ENCODE results near the gene TNIP2.
A peak's percentile ranks its signal among the peaks of the same experiment; 100 is the strongest.

Gene TNIP2, protein sequence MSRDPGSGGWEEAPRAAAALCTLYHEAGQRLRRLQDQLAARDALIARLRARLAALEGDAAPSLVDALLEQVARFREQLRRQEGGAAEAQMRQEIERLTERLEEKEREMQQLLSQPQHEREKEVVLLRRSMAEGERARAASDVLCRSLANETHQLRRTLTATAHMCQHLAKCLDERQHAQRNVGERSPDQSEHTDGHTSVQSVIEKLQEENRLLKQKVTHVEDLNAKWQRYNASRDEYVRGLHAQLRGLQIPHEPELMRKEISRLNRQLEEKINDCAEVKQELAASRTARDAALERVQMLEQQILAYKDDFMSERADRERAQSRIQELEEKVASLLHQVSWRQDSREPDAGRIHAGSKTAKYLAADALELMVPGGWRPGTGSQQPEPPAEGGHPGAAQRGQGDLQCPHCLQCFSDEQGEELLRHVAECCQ

DNA sequence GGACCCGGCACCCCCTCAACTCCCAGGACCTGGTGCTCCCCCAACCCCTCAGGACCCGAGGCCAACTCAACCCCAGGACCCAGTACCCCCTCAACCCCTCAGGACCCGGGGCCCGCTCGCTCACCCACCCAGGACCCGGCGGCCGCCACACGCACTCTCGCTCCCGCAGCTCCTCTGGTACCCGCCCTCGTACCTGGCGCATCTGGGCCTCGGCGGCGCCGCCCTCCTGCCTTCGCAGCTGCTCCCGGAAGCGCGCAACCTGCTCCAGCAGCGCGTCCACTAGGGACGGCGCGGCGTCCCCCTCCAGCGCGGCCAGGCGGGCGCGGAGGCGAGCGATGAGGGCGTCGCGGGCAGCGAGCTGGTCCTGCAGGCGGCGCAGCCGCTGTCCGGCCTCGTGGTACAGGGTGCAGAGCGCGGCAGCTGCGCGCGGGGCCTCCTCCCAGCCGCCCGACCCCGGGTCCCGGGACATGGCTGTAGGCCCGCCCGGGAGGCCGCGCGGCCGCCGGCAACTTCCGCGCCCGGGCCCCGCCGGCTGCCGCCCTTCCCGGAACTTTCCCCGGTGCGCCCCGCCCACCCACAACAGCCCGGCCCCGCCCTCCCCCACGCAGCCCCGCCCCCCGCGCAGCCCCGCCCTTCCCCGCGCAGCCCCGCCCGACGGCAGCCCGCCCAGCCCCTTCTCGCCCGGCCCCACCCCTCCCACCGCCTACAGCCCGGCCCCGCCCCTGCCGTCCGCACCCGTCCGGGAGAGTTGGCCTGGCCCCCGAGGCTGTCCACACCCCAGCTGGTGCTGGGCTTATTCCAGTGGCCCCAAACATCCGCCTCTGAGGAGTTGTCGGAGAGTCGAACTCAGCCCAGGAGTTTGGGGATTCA is at the start of gene TNIP2:
TSS of gene TNIP2 (minus strand) at position 516 of the 870 bp plus-strand sequence. CDS start at position 469, 47 bp downstream.
- peak; percentile 70 for DNase-seq

DNA sequence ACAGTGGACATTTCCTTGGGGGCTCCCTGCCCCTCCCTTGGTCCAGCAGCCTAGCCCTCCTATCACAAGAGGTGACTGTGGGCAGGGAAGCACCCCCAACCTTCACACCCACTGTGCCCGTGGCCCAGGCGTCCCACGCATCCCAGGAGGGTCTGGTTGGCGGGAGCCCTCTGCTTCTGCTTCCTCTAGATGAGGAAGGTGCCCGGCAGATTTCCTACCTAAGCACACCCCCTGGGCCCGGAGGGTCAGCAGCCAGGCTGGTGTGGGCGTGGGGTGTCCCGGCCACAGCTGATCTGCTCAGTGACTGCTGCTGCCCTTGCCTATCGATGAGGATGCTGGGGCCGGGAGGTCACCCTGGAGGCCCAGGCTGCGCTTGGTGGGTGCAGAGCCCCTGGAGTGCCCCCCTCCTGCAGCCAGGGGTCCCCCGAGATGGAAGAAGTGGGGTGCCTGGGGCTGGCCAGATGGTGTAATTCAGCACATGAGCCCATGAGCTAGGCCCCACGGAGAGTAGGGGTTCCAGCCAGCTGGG is 48.9 kb upstream of the TNIP2 start:
- no peak for DNase-seq

DNA sequence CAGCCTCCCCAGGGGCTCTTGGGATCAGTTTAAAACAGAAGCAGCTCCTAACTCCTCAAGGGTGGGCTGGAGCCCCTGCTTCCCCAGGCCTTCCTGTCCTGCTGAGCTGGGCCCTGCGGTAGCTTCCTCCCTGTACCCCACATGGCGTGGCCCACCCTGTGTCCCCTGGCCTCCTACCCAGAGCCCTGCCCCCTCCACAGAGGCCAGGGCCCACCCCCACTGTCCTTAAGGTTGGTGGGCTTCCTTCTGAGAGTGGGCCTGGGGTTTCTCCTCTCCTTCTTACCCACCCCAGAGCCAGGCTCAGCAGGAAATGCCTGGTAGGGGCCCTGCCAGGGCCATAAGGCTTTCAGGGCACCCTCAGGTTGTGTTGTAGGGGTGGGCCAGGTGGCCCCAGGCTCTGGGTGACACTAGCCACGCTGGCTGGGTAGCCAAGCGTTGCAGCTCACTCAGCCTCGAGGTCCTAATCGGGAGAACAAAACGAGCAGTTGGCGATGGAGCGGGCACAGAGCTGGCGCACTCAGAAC is 48.4 kb upstream of the TNIP2 start:
- no peak for DNase-seq

DNA sequence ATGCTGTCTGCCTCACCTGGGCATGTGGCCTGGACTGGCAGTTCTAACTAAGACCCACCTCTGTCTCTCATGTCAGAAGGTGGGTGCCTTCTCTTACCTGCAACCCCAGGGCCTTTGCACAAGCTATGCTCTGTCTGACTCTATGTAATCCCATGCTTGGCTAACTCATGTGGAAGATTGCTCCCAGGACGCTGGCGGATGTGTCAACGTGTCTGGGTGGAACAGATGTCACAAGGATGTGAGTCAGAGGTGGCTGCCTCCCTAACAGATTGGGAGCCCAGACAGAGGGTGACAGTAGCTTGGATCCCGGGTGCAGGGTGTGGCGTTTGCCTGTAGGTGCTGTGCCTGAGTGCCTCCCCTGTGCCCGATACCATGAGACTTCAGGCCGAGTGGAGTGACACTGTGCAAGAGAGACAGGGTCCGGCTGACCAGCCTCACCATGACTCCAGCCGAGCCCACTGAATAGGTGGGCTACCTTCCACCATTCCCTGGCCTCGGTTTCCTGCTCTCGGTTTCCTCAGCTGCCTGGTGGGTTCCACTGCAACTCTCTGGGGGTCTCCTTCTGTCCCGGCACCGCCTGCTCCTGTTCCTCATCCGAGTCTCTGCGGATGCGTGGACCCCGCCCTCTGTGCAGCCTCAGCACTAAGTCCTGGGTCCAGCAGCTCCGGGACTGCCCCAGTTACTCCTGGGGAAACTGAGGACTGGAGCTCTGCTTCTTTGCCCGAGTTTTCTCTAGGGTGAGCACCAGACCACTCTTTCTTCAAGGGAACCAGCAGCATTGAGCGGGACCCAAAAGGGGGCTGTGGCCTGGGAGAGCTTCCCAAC is 47.7 kb upstream of the TNIP2 start:
- DNase-seq: no peak

DNA sequence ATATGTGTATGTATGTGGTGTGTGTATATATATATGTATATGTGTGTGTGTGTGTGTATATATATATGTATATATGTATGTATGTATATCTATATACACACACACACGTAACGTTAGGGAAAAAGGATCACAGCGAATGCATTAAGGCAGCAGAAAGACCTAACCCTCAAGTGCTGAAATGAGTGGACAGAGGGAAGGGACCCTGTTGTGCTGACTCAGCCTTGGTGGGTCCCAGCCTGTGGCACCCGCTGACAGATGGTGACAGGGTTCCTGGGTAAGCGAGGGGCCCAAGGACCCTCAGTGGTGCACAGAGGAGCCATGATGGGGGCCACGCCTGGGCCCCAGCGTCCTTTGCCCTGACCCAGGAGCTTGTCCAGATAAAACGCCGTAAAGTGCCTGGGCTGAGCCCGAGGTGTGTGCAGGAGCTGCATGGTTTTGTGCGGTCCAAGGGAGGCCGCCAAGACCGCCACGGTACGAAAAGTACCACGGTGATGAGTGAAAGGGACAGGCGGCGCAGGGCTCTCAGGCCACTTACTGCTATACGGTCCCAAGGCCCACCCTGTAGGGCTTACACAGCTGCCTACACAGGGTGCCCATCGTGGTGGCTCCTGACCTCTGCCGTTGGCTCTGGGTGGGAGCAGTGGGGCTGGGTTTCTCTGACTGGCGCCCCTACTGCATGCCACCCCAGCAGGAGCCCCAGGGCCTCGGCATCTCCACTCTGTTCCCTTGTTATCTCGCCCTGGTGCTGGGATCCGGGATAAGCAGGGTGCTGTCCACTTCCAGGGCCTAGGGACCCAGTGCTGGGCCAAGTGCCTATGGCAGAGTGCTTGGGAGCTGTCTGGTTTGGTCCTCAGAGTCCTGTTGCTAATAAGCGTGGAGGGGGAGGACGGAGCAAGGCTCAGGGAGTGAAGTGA is 46.7 kb upstream of the TNIP2 start:
- DNase-seq: no peak

DNA sequence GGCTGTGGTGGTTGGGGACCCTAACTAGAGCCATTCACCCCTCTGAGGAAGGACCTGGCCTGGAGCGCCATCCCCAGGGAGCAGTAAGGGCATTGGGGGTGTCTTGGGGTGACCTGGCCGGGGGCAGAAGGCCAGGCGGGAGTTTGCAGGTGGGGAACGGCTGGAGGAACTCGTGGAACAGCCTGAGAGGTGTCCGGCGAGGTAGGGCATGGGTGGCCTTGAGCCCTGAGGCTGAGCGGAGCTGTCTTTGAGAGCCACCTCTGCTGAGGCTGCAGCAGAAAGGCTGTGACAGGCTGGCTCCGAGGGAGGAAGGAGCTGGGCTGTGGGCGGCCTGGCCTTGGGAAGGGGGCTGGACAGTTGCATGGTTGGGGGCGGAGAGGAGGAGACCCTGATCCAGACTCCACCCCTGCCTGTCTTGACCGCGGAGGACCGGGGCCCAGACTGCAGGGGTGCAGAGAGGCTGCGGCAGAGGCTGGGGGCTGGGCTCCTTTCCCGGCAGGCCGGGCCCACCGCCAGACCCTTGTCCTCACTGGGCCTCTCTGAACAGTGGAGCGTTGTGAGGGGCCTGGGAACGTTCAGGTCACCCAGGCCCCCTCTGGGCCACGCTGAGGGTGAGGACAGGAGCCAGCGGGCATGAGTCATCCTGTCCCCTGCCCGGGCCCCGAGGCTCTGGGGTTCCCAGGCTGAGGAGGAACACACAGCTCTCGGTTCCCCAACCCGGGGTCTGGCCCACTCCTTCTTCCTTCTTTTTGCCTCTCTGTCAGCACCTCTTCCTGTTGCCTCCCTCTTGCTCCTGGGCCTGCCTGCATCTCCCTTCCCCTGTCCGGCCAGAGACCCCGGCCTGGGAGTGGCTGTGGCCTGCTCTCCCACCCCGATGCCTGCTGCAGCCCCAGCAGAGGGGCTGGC is 44.8 kb upstream of the TNIP2 start:
- DNase-seq: peak; percentile 26

DNA sequence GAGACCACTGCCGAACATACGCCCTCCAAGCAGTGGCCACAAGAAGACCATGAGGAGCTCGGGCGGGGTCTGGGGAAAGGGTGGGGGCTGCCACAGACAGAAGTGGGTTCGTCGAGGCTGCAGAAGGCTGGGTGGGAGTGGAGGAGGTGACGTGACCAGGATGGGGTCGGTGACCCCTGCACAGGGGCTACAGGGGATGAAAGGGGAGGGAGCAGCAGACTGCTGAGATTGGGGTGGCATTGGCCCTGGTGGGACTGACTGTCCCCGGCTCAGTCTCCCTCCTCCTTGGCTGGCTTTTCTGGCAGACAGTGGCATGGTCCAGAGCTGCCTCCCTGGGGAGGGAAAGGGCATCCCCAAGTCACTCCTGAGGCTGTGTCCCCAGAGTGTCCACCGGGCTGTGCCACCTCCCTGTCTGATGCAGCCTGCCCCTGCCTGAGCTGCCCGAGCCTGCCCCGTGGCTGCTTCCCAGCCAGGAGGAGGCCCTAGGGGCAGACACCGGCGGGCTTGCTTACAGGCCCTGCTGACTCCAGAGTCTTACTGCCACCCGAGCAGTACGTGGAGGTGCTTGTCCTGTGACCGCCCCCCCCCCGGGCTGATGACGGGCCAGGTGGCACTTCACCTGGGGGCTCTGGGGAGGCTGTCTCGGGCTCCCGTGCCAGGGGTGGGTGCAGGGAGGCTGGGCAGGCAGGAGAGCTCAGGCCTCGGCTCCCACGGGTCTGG is 44.0 kb upstream of the TNIP2 start:
- no peak for DNase-seq

DNA sequence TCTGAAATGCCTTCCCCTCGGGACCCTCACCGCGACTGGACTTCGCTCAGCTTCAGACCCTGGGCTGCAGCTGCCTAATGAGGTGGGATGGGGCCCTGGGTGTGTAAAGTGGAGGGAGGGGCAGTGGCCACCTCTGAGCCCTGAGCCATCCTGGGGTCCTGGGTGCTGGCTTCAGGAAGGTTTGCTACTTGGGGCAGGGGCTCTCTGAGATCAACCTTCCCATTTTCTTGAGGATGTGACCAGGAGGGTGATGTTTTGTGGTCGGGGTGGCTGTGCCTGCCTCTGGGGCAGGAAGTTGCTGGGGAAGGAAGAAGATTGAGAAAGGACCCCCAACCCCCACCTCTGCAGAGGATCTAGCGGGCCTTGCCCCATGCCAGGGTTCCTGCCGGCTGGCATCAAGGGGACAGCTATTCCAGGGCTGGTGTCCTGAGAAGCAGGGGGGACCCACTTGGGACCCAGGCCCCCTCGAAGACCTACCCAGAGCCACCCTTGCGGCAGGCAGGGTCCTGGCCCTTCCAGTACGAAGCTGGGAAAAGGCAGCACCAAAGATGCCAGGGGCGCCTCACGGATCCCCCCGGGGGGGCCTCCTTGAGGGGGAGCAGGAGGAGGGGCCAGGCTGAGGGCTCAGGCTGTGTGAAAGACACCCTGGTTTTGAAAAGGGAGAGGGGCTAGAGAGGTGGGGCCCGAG is 43.2 kb upstream of the TNIP2 start:
- DNase-seq: no peak

DNA sequence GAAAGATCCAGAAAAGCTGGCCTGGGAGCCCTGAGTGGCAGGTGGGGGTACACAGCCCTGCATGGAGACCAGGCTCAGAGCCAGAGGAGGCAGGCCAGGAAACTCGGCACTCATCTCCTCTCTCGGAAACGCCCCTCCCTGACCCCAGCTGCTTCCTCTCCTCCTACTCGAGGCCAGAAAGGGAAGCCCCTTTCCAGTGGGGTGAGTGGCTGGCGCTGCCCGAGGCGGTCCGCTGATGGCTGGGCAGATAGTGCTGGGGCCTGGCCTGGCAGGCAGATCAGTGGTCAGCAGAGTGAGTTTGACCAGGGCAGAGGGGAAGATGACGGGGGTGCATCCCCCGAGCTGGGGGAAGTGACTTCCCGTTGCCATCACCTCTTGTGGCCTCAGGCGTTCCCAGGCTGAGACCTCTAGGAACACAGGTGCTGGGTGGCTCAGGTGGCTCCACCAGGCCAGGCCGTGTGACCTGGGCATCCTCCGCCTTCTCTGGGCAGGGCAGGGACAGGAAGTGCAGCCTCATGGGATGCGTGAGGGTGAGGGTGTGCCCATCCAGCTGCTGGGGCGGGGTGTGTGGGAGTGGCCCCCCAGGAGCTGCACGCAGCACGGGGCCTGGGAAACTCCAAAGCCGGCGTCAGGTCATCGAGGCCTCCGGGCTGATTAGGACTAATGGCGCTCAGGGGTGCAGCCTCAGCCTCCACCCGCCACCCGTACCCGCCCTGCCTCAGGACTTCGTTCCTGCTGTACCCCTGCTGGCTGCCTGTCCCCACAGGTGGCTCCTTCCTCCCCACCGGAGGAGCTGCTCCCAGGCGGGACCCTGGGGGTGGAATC is 42.5 kb upstream of the TNIP2 start:
- peak; percentile 41 for DNase-seq

DNA sequence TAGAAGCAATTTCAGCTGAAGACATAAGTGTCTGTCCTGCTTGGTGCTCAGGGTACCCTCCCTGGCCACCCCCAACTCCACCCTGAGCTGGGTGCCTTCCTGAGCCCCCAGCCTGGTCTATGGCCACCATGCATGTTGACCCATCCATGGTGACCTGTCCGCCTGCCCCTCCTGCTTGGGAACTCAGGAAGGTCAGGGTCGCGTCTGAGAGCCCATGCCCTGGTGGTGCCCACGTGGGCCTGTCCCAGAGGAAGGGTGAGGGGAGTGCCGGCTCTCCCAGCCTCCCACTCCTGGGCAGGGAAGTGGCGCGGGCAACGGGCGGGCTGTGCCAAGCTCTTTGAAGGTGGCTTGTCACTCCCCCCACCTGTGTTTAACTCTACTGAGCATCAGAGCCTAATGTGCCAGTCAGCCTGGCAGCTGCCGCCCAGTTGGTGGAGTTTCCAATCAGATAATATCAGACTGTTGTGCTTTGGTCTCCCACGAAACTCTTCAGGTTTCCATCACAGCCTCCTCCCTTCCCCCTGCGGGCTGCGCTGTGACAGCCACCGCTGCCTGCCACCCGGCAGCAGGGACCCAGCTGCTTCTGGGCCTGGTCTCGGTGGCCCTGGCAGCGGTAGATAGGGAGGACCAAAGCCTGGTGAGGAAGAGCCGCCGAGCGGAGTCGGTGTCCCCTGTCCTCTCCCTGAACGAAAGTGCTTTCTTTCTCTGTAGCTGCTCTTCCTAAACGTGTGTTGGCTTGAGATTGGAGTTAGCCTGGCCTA is 41.6 kb upstream of the TNIP2 start:
- DNase-seq: peak; percentile 64

DNA sequence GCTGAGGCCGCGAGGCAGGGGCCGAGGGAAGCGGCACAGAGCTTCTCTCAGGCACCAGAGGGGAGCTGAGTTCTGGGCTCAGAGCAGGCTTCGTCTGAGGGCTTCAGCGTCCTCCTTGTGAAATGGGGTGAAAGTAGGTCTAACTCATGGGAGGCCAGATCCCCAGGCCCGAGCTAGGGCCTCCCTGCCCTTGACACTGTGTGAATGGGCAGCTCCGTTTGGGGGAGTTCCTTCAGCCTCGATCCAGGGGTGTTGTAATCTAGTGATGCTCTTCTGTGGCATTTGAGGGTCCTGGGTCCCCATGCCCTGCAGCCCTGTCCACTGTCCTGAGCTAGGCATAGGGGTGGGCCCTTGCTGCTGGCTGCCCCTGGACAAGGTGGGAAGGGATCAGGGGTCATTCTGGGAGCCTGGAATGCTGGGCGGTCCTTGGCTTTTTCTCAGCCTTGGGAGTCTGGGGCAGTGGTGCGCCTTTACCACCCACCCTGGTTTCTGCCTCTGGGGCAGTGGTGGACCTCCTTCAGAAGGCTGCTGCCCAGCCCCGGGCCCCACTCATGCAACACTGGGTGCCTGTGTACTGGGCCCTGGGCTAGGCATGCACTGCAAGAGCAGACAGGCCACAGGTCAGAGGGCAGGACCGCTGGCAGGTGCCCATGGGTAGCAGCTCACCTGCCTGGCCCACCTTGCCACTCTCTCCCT is 40.9 kb upstream of the TNIP2 start:
- DNase-seq: no peak

DNA sequence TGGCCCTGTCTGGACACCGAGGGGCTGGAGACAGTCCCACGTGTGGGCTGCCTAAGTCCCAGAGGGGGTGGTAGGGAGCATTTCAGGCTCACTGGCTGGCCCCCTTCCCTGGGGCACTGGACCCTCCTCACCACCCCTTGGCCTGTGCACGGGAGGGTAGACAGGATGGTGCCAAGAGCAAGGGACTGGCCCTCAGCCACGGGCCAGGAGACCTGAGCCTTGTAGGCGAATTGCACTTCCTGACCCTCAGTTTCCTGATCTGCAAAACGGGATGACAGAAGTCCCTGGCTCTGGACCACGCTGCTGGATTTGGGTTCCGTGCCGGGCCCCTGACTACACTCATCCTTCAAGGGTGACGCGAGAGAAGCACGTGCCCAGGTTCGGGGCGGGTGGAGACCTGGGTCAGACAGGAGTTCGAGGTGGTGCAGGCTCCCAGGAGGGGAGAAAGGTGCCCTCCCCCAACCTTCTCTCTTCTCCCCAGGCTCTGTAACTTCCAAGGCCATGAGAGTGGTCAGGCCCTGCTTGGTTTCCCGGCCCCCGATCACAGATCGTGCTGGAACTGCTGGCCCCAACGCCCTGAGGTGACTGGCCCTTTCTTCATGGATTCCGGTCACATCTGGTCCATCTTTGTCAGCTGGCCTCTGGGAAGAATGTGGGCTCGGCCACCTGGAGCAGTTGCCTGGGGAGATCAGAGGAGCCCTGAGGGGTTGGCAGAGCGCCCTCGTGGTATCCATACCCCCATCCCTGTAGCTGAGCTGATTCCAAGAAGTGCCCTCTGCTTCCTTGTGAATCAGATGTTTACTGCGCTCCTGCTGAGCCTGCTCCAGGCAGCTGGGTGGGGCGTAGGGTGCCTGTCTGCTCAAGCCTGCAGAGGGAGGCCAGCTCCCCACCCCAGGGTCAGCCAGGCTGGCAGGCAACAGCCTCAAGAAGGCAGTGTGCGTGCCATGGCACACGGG is 40.0 kb upstream of the TNIP2 start:
- DNase-seq: no peak

DNA sequence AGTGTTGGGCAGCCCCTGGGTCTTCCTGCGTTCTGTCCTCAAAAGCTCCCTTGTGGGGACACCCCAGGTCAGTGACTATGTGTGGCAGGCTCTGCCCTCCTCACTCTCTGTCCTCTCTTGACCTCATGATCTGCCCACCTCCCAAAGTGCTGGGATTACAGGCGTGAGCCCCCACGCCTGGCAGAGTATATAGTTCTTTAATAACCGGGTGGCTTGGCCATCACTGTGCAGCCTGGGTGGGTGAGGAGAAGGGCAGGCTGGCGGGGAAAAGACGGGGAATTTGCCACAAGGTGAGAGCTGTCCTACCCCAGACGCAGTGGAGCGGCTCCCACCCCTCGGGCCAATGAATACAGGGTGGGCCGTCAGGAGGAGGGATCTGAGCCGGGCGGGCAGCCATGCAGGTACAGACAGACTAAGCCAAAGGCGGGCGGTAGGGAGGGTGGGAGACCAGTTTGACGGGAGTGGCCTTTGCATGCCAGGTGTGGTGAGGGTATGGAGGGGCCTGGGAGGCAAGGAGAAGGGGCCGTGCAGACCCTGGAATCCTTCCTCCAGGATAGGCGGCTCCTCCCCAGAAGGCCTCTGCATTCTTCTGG is 39.3 kb upstream of the TNIP2 start:
- DNase-seq: no peak

DNA sequence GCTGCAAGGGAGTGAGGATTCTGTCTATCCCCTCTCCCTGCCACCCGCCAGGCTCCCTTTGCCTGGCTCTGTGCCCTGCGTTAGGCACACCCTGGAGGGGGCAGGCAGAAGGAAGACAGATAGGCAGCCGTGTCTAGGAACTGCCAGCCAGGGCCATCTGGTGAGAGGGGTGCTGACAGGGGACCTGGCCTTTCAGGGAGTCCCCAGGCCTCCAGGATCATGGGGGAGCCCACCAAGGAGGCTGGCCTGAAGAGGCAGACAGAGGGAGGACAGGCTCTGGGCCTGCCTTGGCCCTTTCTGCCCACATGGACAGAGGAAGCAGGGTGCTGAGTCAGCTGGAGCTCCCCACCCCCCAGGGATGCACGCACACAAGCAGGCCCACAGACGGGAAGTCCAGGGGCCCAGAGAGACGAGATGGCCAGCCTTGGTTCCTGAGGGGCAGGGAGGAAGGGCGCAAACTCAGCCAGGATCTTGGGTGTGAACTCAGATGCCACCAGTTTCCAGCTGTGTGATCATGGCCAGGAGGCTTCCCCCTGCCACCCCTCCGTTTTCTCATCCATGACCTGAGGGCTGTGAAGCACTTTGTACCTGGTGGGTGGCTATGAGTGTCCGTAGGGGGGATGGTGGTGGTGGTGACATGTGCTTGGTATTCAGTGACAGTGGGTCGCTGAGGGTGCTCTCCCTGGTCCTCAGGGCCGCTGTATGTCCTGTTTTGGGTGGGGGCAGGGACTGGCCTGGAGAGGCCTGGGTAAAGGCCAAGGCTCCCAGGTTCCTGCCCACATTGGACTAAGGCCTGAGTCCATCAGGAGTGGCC is 38.6 kb upstream of the TNIP2 start:
- no peak for DNase-seq

All from CD4-positive, alpha-beta T cell treated with Interleukin-4 for 4 hours (primary cell).